GM18526 (cell line): ENCODE results near the gene OBSL1.

Experiments
- POLR2A ChIP-seq: IDR thresholded peaks from 3 replicates; pipeline ENCODE4 v1.6.1; 2011; ENCODE audit not compliant: insufficient read length; ENCODE audit errors: extremely low read depth

Gene OBSL1

GRCh38 chr2:219575566-219576504 lies 4.5 kb upstream of the OBSL1 start:
- no peak for TF ChIP-seq POLR2A

- TF ChIP-seq POLR2A: no peak
Measured at GRCh38 chr2:219574484-219575311, 3.4 kb upstream of the OBSL1 start.

GRCh38 chr2:219573166-219573565 lies 1.8 kb upstream of the OBSL1 start:
- no peak for TF ChIP-seq POLR2A

GRCh38 chr2:219572237-219573001 lies 1.1 kb upstream of the OBSL1 start, which contains the start of gene INHA:
TSS of gene INHA (plus strand) at chr2:219572310. CDS start at chr2:219572375, 65 bp downstream.
- TF ChIP-seq POLR2A: no peak

- TF ChIP-seq POLR2A: no peak
Measured at GRCh38 chr2:219570924-219571310, 422 bp downstream of the OBSL1 start.

- TF ChIP-seq POLR2A: no peak
Measured at GRCh38 chr2:219570194-219570923, 980 bp downstream of the OBSL1 start.

GRCh38 chr2:219569635-219570034 lies 1.7 kb downstream of the OBSL1 start:
- TF ChIP-seq POLR2A: no peak

GRCh38 chr2:219569041-219569440 lies 2.3 kb downstream of the OBSL1 start:
- TF ChIP-seq POLR2A: no peak

- TF ChIP-seq POLR2A: no peak
Measured at GRCh38 chr2:219567791-219568361, 3.5 kb downstream of the OBSL1 start.

- no peak for TF ChIP-seq POLR2A
Measured at GRCh38 chr2:219567131-219567530, 4.2 kb downstream of the OBSL1 start.

GRCh38 chr2:219566640-219567039 lies 4.7 kb downstream of the OBSL1 start:
- no peak for TF ChIP-seq POLR2A

- no peak for TF ChIP-seq POLR2A
Measured at GRCh38 chr2:219565130-219566080, 5.9 kb downstream of the OBSL1 start.
